ENCODE measurements around the gene TMEM129.

Gene TMEM129

DNA sequence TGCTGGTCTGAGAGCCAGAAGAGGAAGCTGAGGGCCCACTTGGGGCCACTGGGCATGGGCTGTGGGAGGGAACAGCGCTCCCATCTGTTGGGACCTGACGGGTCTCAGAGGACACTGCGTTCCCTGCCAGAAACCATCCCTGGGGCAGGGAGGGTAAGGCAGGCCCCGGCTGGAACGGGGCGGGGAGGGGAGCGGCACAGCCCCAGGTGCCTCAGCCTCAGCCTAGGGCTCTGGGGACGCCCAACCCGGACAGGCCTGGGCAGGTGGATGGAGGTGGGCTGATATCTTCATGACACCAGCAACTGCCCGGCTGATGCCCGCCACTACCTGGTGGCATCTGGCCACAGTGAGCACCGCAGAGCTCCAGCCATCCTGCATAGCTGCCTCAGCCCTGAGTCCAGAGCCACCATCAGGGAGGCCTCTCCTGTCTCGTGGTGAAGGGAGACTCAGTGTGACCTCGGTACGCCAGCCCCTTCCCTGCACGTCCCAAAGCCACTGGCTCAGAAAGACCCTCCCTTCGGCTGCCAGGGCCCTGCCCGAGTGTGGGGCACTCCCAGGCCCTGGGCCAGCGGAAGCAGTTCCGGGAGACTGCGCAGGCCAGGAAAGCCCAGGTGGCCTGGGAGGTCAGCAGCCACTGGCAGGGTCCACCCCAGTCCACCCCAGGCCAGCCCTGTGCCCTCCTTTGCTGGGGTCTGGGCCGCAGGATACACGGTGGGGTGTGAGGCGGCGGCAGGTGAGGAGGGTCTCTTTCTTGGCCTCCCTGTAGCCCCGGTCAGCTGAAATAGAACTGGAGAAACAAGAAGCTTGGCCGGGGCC, 37.4 kb upstream of the TMEM129 start:
- DNase-seq (ENCODE audit: low read depth in 2 of 2): no peak

DNA sequence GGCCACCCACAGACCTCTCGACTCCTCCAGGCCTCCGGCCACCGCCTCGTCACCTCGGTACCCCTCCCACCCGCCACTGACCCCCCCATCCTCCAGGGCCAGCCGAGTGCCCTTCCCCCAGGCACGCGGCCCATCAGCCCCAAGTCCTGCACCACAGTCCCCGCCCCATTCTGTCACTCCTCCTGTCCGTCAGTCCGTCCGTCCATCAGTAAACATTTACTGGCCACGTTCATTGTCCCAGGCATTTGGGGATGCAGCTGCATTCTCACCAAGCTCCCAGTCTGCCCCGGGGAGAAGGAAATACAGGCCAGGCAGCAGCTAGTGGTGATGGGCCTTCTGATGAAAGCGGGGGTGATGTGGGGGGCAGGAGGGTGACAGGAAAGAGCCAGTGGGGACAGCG, 36.7 kb upstream of the TMEM129 start:
- no peak for DNase-seq (ENCODE audit: low read depth in 2 of 2)

DNA sequence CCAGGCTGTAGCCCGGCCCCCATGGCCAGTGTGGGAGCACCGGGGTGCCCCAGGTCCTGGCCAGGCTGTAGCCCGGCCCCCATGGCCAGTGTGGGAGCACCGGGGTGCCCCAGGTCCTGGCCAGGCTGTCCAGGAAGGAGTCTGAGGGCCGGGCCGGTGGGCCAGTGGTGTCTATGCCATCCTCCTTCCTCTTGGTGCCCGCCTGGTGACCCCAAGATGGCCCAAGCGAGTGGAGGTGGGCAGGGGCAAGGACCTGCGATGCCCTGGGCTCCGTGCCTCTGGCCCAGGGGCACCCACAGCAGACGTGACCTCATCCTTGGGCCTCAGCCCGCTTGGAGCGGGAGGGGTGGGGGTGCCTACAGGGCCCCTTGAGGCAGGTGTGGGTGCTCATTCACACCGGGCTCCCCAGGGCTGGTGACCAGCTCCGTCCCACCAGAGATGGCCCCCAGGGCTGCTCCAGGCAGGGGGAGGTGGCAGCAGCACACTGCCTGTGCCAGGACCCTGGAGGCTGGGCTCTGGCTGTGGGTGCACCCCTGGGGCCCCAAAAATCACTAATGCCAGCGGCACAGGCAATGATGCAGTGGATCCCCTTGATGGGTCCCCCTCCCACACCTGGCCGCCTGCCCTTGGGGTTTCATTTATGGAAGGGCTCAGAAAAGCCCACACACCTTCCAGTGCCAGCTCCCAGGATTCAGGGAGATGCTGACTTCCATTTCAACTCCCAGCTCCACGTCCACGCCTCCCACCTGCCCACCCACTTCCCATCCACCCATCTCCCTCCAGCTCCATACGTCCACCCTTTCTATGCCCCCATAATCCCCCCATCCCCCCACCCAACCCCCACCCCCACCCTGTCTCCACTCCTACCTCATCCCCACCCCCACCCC, 36.0 kb upstream of the TMEM129 start:
- DNase-seq (ENCODE audit: low read depth in 2 of 2): no peak

DNA sequence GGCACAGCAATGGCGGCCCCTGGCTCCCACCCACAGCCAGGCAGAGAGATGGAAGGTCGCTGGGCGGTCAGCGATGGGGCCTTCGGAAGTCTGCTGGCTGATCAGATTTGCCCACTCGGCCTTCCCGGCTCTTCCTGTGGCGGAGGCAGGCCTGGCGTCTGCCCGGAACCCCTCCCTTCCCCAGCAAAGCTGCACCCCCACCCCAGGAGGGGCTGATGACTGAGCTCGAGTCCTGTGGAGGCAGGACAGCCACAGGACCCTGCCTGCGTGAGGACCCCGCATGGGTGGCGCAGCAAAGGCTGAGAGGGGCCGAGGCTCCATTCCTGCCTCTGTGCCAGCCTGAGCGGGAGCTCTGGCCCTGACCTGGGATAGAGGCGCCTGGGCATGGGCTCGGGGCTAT, 35.0 kb upstream of the TMEM129 start:
- DNase-seq (ENCODE audit: low read depth in 2 of 2): no peak

DNA sequence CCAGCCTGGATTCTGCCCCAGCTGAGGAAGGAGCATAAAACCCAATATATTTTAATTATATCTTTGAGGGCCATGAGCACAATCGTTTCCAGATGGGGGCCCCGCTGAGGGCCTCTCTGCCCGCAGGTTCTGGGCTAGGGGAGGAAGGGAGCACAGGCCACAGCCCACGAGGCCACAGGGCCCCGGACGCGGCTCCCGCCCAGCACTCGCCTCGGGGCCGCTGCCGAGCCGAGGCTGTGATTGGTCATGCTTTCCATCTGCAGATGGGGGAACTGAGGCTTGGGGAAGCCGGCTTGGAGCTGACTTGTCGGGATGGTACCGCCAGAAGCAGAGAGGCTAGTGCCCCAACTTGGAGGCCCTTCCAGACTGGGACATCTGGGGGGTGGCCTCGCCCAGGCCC, 34.2 kb upstream of the TMEM129 start:
- no peak for DNase-seq (ENCODE audit: low read depth in 2 of 2)

DNA sequence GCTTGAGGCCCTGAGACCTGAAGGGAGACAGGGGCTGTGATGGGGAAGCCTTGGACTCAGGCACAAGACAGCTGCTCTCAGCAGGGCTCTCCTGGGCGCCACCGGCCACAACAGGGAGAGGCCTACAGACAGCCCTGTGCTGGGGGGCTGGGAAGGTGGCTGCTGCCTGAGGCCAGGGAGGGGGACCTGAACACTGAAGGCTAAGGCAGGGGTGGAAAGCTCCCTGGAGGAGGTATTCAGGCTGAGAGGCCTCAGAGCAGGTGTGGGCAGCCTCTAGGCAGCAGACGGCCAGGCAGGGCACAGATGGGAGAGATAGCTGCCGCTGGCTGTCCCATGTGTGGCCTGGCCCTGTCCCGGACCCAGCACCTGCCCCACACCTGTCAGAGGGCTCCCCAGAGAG, 33.2 kb upstream of the TMEM129 start:
- no peak for DNase-seq (ENCODE audit: low read depth in 2 of 2)

DNA sequence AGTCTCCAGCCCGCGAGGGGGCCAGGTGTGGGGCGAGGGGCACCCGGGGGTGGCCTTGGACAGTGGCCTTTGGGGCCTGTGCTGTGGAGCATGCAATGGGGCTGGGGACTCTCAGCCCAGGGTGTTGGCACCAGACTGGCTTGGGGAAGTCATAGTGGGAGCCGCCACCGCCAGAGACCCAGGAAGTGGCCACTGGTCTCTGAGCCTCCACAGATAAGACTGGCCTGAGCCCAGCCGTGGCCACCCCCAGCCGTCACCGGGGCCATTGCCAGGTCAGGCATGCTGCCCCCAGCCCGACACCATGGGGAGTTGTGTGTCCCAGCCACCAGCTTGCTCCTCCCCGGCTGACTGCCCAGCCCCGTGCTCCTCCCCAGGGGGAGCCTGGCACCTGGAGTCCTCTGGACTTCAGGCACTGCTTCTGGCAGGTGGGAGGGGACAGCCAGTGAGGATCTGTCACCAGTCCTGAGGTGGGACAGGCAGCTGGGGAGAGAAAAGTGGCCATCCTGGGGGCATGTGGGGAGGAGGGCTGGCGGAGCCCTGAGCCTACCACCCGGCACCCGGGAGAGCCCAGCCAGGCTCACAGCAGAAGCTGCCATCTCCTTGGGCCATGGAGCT, 32.7 kb upstream of the TMEM129 start:
- DNase-seq (ENCODE audit: low read depth in 2 of 2): no peak

DNA sequence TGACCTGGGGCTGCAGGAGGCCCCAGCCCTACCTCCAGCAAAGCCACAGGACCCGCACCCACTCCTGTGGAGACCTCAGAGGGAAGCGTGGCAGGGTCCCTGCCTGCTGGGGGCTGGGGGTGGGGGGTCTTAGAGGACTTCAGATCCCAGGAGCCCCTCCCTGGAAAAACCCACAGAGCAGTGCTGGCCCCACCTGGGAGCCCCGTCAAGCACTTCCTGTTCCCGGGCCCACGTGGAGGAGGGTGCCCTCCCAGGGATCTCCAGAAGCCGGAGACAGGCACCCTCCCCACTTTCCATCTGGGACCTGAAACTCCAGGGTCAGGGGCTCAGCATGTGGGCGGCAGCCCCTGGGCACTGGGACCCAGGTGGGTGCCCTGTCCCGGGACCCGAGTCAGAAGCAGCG, 32.2 kb upstream of the TMEM129 start:
- DNase-seq (ENCODE audit: low read depth in 2 of 2): no peak

DNA sequence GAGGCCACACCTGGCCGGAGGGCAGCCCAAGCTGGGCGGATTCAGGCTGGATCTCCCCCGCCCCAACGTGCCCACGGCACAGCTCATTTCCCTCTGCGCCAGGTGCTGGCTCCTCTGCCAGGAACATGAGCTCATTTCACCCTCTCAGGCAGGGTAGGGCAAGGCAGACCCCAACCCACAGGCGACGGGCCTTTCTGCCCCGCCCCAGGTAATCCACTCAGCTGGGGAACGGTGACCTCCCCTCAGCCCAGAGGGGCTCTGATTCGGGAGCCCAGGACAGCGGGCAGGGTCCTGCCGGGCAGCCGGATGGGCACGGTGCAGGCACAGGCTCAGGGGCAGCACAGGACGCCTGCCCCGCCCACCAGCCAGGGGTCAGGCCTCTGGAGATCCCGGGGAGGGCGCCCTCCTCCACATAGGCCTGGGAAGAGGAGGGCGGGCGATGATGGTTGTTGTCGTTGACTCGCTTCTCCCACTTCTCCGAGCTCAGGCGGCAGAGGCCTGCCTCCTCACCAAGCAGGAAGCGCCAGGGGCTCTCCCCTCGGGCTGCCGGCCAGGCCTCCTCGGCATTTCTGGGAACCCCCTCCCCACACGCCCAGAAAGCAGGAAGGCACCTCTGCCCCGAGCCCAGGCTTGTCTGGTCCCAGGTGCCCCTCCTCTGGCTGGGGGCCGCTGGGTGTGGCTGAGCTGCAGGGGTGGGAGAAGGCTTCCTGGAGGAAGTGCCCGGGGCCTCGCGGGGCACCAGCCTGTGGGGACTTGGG, 31.3 kb upstream of the TMEM129 start:
- no peak for DNase-seq (ENCODE audit: low read depth in 2 of 2)

DNA sequence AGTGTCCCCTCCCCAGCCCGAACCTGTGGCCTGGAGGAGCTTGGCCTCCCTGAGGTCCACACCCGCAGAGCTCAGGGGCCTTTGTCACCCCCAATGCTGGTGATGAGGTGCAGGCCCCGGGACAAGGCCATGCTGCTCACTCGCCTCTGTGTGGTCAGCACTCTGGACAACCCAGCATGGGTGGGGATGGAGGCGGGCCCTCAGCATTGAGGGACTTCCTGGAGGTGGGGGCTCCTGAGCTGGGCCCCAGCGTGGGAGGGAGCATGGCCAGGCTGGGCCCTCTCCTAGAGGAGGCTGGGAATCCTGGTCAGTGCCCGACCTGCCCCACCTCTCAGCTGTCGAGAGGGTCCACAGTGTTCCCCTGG, 30.8 kb upstream of the TMEM129 start:
- DNase-seq (ENCODE audit: low read depth in 2 of 2): no peak

DNA sequence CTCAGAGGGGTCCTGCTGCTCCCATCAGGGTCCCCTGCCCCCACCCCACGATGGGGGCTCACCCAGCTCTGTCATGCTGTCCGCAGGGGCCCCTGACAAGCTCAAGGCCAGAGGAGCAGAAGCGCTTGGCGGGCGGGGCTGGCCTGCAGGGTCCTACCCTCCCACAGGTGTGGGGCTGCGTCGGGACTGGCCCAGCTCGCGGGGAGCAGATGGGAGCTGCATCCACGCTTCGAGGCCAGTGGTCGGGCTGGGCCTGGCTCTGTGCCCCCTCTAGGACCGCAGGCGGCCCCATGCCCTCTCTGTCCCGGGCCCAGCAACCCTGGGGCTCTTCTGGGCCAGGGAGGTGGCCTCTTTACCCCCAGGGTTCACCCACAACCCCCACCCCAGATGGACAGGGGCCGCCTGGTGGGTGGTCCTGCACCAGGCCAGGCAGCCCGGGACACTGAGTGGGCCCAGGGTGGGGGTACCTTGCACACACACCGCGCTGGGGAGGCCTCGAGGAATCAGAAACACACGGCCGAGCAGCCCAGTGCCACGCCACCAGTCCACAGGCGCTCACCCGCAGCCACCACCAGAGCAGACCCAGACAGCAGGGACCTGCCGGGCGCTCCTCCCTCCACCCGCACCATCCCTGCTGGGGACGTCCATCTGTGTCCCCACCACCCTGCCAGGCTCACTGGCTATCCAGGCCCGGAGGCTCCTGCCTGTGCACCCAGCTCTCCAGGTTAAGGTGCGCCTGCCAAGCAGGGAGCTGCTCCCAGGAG, 30.2 kb upstream of the TMEM129 start:
- no peak for DNase-seq (ENCODE audit: low read depth in 2 of 2)

DNA sequence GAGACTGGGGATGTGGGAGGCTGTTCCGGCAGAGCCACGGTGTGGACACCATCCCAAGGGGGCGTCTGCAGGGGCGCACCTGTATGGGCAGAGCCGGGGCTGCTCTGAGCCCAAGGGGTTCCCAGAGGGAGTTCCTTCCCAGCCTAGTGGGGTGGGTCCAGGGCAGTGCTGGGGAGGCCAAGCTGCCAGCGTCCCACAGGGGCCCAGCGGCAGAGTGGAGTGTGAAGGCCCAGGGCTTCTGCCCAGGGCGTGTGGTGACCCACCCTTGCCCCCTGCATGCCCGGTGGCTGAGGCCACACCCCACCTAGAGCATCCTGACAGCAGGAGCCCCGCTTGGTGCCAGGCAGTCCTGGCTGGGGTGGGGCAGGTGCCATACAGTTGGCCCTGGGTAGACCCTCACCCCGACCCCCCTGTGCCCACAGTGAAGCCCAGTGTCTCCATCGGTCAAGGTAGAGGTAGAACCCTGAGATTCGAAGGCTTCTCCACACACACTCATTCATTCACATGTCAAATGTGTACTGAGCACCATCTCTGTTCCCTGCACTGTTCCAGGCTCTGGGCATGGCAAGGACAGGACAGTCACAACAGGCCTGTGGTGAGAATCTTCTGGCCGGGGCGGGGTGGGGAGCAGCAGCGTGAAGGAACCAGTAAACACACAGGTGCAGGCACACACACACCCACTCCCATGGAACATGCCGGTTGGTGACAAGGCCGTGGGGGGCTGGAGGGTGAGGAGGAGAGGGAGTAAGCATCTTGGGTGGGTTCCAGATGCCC, 29.4 kb upstream of the TMEM129 start:
- no peak for DNase-seq (ENCODE audit: low read depth in 2 of 2)

DNA sequence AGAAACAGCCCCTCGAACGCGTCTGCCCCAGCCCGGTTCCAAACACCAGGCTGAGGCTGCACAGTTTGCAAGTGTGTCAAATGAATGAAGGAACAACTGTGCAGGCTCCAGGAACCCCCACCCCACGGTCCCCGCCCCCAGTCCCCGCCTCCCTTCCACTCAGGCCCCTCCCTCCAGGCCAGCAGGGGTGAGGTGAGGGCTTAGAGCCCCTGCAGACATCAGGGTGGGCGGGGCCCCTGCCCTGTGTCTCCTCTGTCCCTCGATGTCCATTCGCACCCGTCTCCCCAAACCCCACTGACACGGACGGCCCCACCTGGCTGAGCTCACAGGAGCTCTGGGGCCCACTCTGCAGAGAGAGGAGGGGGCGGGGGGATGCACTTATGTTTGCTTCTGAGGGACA, 28.7 kb upstream of the TMEM129 start:
- no peak for DNase-seq (ENCODE audit: low read depth in 2 of 2)

DNA sequence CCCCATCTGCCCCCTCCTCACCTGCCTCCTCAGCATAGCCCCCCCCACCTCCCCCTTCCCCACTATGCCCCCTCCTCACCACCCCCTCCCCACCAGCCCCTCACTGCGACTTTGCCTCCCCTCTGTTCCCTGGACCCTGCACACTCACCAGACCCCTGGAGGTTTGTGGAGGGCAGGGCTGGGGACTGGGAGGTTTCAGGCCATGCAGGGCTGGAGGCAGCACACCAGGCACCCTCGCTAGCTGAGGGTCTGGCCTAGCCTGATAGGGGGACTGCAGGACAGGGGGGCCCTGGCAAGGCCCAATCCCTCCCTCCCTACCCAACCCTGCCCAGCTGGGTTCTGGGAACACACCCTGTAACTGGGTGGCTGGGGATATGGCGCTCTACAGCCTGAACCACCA, 28.2 kb upstream of the TMEM129 start:
- DNase-seq (ENCODE audit: low read depth in 2 of 2): no peak

DNA sequence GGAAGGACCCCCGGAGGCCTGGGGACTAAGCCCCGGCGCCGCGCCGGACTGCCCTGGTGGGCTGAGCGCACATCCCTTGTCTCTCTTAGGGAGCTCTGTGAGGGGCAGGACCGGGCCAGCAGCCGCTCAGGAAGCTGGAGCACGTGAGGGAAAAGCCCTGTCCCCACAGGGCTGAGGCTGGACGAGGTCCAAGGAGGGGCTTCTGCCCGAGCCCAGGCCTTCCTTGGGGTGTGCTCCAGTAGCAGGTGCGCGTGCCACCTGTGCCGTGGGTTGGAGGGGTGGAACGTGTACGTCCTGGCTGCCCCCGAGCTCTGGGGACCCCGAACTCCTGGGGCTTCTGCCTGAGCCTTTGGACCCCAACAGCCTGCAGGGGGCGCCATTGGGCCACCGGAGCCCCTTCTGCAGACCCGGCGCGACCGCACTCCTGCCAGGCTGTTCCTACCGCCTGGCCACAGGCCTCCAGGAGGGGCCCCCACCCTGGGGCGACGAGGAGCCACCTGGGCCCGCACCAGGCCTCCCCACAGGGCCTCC, 27.4 kb upstream of the TMEM129 start:
- DNase-seq (ENCODE audit: low read depth in 2 of 2): peak; percentile 63 to 78

DNA sequence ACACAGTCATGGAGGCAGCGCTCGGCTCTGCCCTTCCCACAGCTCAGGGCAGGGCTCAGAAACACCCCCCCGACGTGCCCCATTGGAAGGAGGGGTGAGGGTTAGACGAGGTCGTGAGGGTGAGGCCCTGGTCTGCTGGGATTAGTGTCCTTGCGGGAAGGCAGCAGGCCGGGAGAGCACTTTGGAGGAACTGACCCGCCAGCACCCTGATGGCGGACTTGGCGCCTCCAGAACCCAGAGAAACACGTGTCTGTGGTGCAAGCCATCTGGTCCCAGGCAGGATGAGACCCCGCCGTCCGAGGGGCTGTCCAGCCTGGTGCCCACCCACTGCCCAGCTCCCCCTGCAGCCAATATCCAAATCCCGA, 26.5 kb upstream of the TMEM129 start:
- no peak for DNase-seq (ENCODE audit: low read depth in 2 of 2)

DNA sequence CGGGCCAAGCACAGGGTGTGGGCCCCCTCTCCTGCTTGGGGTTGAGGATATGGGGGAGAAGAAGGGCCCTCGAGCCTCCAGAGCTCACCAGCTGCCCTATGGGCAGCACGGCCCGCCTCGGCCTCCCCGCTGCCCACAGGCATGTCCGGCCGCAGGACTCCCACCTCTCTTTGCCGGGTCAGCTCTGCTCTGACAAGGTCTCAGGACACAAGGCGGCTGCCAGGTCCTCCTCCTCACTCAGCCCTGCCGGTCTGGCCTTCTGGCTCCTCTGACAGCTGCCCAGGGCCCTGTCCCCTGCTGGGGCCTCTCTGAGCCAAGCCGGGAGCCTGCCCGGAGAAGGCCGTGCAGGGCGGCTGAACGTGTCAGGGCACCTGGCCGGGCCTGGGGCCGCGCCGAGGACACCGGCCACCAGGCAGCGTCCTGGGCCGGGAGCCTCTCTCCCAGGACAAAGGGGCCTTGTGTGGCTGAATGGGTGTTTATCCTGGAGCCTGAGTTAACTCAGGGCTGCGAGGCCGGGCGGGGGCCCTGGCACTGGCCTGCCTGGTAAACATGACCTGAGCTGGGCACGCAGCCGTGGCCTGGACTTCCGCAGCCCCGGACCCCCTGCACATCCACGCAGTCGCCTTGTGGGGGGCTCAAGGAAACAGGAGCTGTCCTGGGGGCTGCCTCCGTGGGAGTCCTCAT, 25.9 kb upstream of the TMEM129 start:
- DNase-seq (ENCODE audit: low read depth in 2 of 2): no peak

DNA sequence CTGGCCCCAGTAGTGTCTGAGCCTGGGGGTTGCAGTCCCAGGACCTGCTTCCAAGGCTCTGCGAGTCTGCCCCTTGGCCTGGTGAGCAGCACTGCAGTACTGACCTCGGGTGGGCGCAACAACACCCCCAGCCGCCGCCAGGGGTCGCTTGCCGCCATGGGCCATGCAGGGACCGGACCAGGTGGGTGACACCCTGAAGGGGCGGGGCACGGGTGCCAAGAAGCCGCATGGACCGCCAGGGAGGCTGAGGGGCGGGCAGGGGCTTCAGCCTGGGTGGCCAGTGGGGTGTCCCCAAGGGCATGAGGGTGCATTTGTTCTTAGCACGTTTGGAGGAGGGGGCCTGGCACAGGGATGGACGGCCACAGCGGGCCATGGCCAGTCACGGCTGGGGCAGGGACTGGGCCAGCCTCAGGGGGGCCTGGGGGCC, 25.2 kb upstream of the TMEM129 start:
- peak; percentile 66 to 78 for DNase-seq (ENCODE audit: low read depth in 2 of 2)

DNA sequence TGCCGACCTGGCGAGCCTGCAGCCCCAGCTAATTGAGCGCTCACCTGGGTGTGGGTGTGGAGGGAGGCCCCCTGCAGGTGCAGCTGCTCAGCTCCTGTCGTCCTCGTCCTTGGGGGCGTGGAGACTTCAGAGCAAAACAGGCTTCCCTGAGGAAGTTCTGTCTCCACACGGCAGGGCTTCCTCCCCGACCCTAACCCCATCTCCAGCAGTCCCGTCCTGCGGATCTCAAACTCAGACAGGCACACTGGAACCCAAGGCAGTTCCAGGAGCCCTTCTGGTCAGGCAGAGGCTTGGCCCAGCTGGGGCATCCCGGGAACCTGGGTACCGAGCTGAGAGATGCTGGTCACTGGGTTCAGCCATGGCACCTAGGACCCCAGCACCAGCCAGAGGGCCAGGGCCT, 24.6 kb upstream of the TMEM129 start:
- no peak for DNase-seq (ENCODE audit: low read depth in 2 of 2)

DNA sequence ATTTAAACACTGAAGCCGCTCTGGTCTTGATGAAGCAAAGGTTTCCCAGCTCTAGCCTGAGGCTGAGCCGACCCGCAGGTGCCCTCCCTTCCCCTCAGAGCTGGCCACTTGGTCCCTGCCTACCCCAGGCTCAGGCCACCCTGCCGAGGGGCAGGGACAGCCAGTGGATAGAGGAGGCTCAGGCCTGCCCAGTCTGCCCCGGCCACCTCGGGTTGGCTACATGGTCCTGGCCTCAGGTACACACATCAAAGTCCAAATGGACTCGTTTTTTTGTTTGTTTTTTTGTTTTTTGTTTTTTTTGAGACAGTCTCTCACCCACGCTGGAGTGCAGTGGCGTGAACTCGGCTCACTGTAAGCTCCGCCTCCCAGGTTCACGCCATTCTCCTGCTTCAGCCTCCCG, 24.0 kb upstream of the TMEM129 start:
- DNase-seq (ENCODE audit: low read depth in 2 of 2): no peak
